IMR-90 (cell line): ENCODE measurements around the gene CORO1C. TPM values are rescaled to one million over a fixed set of nuclear protein-coding genes. Genes with fewer than 3 reads are reported as not detected.

ENCODE experiments used
- ATAC-seq: fragments of 200-7000 bp; cut with Tn5 transposase; 2 replicates; pipeline ENCODE4 v1.9.1; 2020; ENCODE audit warnings: low read depth, mild to moderate bottlenecking, moderate library complexity
- BruUV-seq: library from RNA; stranded (reverse); fragments of 400-500 nt; replicated peaks from 2 replicates; lab custom pipeline; 2021; lab: Mats Ljungman, UMichigan
- CTCF ChIA-PET: fragments of 300-600 bp; formaldehyde crosslinking; extraction: SDS; loops from one replicate; lab custom pipeline; 2021; ENCODE audit warnings: antibody characterized with exemption; lab: Yijun Ruan, JAX
- POLR2A ChIA-PET: fragments of 300-600 bp; sonication (Branson Sonifier 250); formaldehyde crosslinking; loops from one replicate; lab custom pipeline; 2022; ENCODE audit warnings: antibody characterized with exemption; ENCODE audit not compliant: unreplicated experiment; lab: Charles Lee
- DNase-seq: peaks from one replicate; pipeline ENCODE4 v3.0.0; 2013
- H2AFZ ChIP-seq: replicated peaks from 2 replicates; pipeline ENCODE3; 2013; ENCODE audit warnings: low read length, mild to moderate bottlenecking; ENCODE audit not compliant: poor library complexity
- H2AK5ac ChIP-seq: 2 replicates; pipeline ENCODE4 v1.6.1; 2013; ENCODE audit warnings: low read depth, low read length, inconsistent platforms
- H2AK9ac ChIP-seq: replicated peaks from 2 replicates; pipeline ENCODE3; 2013; ENCODE audit warnings: mild to moderate bottlenecking, low read depth, low read length, moderate library complexity; ENCODE audit not compliant: poor library complexity
- H2BK120ac ChIP-seq: 2 replicates; pipeline ENCODE4 v1.6.1; 2013; ENCODE audit warnings: low read depth, low read length, inconsistent platforms
- H2BK15ac ChIP-seq: 3 replicates; pipeline ENCODE4 v1.6.1; 2013; ENCODE audit warnings: low read depth, low read length, inconsistent platforms
- H2BK20ac ChIP-seq: 2 replicates; pipeline ENCODE4 v1.6.1; 2013; ENCODE audit warnings: low read depth, mild to moderate bottlenecking, inconsistent platforms, low read length, moderate library complexity
- H2BK5ac ChIP-seq: 2 replicates; pipeline ENCODE4 v1.6.1; 2013; ENCODE audit warnings: mild to moderate bottlenecking, low read depth, low read length, inconsistent platforms; ENCODE audit not compliant: poor library complexity, severe bottlenecking
- H3K14ac ChIP-seq: replicated peaks from 2 replicates; pipeline ENCODE4 v1.6.1; 2013; ENCODE audit warnings: low read depth, low read length, inconsistent platforms
- H3K18ac ChIP-seq: 2 replicates; pipeline ENCODE4 v1.6.1; 2013; ENCODE audit warnings: low read depth, low read length, control low read depth
- H3K23ac ChIP-seq: 2 replicates; pipeline ENCODE4 v1.6.1; 2013; ENCODE audit warnings: low read depth, low read length, inconsistent platforms
- H3K27ac ChIP-seq: 2 replicates; pipeline ENCODE4 v1.5.1; 2013; ENCODE audit warnings: mild to moderate bottlenecking, control low read depth, low read length; ENCODE audit not compliant: insufficient read depth
- H3K27me3 ChIP-seq: 2 replicates; pipeline ENCODE4 v1.6.1; 2013; ENCODE audit warnings: low read length; ENCODE audit not compliant: control insufficient read depth, insufficient read depth
- H3K36me3 ChIP-seq: 2 replicates; pipeline ENCODE4 v1.6.1; 2013; ENCODE audit warnings: low read length, mixed read lengths; ENCODE audit not compliant: control insufficient read depth, insufficient read depth
- H3K4ac ChIP-seq: 2 replicates; pipeline ENCODE4 v1.6.1; 2013; ENCODE audit warnings: low read depth, low read length, inconsistent platforms
- H3K4me1 ChIP-seq: 2 replicates; pipeline ENCODE4 v1.6.1; 2013; ENCODE audit warnings: low read length, mixed read lengths; ENCODE audit not compliant: control insufficient read depth, insufficient read depth
- H3K4me2 ChIP-seq: 2 replicates; pipeline ENCODE4 v1.6.1; 2013; ENCODE audit warnings: low read depth, mild to moderate bottlenecking, control low read depth, low read length, moderate library complexity
- H3K4me3 ChIP-seq: 2 replicates; pipeline ENCODE4 v1.5.1; 2013; ENCODE audit warnings: low read depth, mild to moderate bottlenecking, control low read depth, low read length, moderate library complexity; ENCODE audit not compliant: insufficient read depth
- H3K56ac ChIP-seq: 2 replicates; pipeline ENCODE4 v1.6.1; 2013; ENCODE audit warnings: low read length, inconsistent platforms; ENCODE audit not compliant: insufficient read depth; ENCODE audit errors: extremely low read depth
- H3K79me1 ChIP-seq, 2 experiments: 2 replicates each; pipeline ENCODE4 v1.6.1; 2013; ENCODE audit warnings: low read length in 2 of 2, inconsistent platforms in 1 of 2, low read depth in 1 of 2
- H3K9ac ChIP-seq: 2 replicates; pipeline ENCODE4 v1.6.1; 2013; ENCODE audit warnings: low read depth, low read length, control low read depth
- H3K9me1 ChIP-seq: 2 replicates; pipeline ENCODE4 v1.6.1; 2013; ENCODE audit warnings: low read length, inconsistent platforms; ENCODE audit not compliant: insufficient read depth
- H3K9me3 ChIP-seq: 2 replicates; pipeline ENCODE4 v1.6.1; 2013; ENCODE audit warnings: low read length; ENCODE audit not compliant: control insufficient read depth, insufficient read depth
- H4K20me1 ChIP-seq: 2 replicates; pipeline ENCODE4 v1.6.1; 2013; ENCODE audit warnings: low read length, inconsistent platforms; ENCODE audit not compliant: insufficient read depth
- H4K5ac ChIP-seq: 2 replicates; pipeline ENCODE4 v1.6.1; 2013; ENCODE audit warnings: mild to moderate bottlenecking, low read depth, low read length, control low read depth
- H4K8ac ChIP-seq, 2 experiments: 2 replicates each; pipeline ENCODE4 v1.6.1; 2013; ENCODE audit warnings: low read depth in 2 of 2, low read length in 2 of 2, control low read depth in 1 of 2, inconsistent platforms in 1 of 2
- H4K91ac ChIP-seq: 2 replicates; pipeline ENCODE4 v1.6.1; 2013; ENCODE audit warnings: low read depth, low read length, inconsistent platforms; ENCODE audit not compliant: insufficient read depth
- BHLHE40 ChIP-seq: fragments of 150-350 bp; IDR thresholded peaks from 2 replicates; pipeline ENCODE4 v1.6.1; 2016; ENCODE audit warnings: mild to moderate bottlenecking, low read depth, low read length
- CEBPB ChIP-seq: IDR thresholded peaks from 2 replicates; pipeline ENCODE4 v1.6.1; 2012; ENCODE audit warnings: low read depth, low read length, improper control_type of control experiment
- CHD1 ChIP-seq: IDR thresholded peaks from 2 replicates; pipeline ENCODE4 v1.6.1; 2012; ENCODE audit warnings: low read depth, low read length, improper control_type of control experiment
- CTCF ChIP-seq: conservative IDR thresholded peaks from 2 replicates; pipeline ENCODE4 v1.5.1; 2012; ENCODE audit warnings: mild to moderate bottlenecking, low read depth, low read length, improper control_type of control experiment
- FOS ChIP-seq: fragments of 150-350 bp; IDR thresholded peaks from 2 replicates; pipeline ENCODE4 v1.6.1; 2016; ENCODE audit warnings: low read depth, low read length
- MAFK ChIP-seq: IDR thresholded peaks from 2 replicates; pipeline ENCODE4 v1.6.1; 2012; ENCODE audit warnings: low read depth, low read length, improper control_type of control experiment
- MAZ ChIP-seq: IDR thresholded peaks from 2 replicates; pipeline ENCODE4 v1.6.1; 2012; ENCODE audit warnings: low read depth, mild to moderate bottlenecking, low read length, improper control_type of control experiment, moderate library complexity, borderline replicate concordance
- MXI1 ChIP-seq: IDR thresholded peaks from 2 replicates; pipeline ENCODE4 v1.6.1; 2012; ENCODE audit warnings: low read depth, mild to moderate bottlenecking, low read length, moderate library complexity, borderline replicate concordance
- NFE2L2 ChIP-seq: fragments of 150-350 bp; IDR thresholded peaks from 2 replicates; pipeline ENCODE4 v1.6.1; 2016; ENCODE audit warnings: low read depth, mild to moderate bottlenecking, low read length
- POLR2A ChIP-seq: IDR thresholded peaks from 2 replicates; pipeline ENCODE4 v1.6.1; 2012; ENCODE audit warnings: mild to moderate bottlenecking, low read depth, low read length
- RAD21 ChIP-seq: IDR thresholded peaks from 2 replicates; pipeline ENCODE4 v1.6.1; 2012; ENCODE audit warnings: low read length, improper control_type of control experiment
- RCOR1 ChIP-seq: IDR thresholded peaks from 2 replicates; pipeline ENCODE4 v1.6.1; 2012; ENCODE audit warnings: mild to moderate bottlenecking, low read length, improper control_type of control experiment; ENCODE audit not compliant: insufficient replicate concordance
- RFX5 ChIP-seq: IDR thresholded peaks from 2 replicates; pipeline ENCODE4 v1.8.0; 2012; ENCODE audit warnings: low read depth, mild to moderate bottlenecking, low read length, moderate library complexity
- SMC3 ChIP-seq: fragments of 150-350 bp; IDR thresholded peaks from 2 replicates; pipeline ENCODE4 v1.6.1; 2016; ENCODE audit warnings: low read depth, mild to moderate bottlenecking, antibody characterized with exemption, low read length, moderate library complexity
- WGBS, 2 experiments: methylation state at CpG; one replicate each; pipeline versions ENCODE4 v1.1.5 to v1.1.7; 2013; ENCODE audit warnings: missing lambda C conversion rate in 2 of 2; ENCODE audit not compliant: insufficient read length in 1 of 2; ENCODE audit errors: extremely low coverage in 2 of 2; 5-methylcytosine and 5-hydroxymethylcytosine counted together
- dilution Hi-C: fragments of 300-500 bp; cut with HindIII; formaldehyde crosslinking; loops from one replicate; pipeline ENCODE4 v1.14.3; 2018; ENCODE audit warnings: low sequenced_read_pairs; ENCODE audit not compliant: unreplicated experiment
- in situ Hi-C: fragments of 300-500 bp; cut with MboI; formaldehyde crosslinking; loops from 3 replicates; pipeline ENCODE4 v1.14.3; 2019; ENCODE audit warnings: low sequenced_read_pairs, inconsistent platforms, mixed read lengths
- intact Hi-C: fragments of 100-400 bp; cut with micrococcal nuclease; formaldehyde crosslinking; loops from 2 replicates; pipeline ENCODE4 v1.10.0; 2022
- polyA plus RNA-seq, 3 experiments: library from polyadenylated mRNA; depleted of rRNA; stranded (reverse); fragments of >200 nt; gene quantifications; 2 replicates each; pipeline ENCODE4 v1.2.3, GENCODE V29; 2012; ENCODE audit warnings: low replicate concordance in 1 of 3
- total RNA-seq: library from RNA; depleted of rRNA; stranded (reverse); fragments of >200 nt; gene quantifications from 2 replicates; pipeline ENCODE4 v1.2.3, GENCODE V29; 2012
- TF ChIP-seq, protein P1 (sequence below): fragments of 150-350 bp; IDR thresholded peaks from 2 replicates; pipeline ENCODE4 v1.6.1; 2017; ENCODE audit warnings: mild to moderate bottlenecking, antibody characterized with exemption, low read length, low read depth

CORO1C gene
- total and polyA plus RNA-seq, 2 of the 4 experiments (the other 2 are of a cell fraction) = 675 to 1,100 TPM

DNA sequence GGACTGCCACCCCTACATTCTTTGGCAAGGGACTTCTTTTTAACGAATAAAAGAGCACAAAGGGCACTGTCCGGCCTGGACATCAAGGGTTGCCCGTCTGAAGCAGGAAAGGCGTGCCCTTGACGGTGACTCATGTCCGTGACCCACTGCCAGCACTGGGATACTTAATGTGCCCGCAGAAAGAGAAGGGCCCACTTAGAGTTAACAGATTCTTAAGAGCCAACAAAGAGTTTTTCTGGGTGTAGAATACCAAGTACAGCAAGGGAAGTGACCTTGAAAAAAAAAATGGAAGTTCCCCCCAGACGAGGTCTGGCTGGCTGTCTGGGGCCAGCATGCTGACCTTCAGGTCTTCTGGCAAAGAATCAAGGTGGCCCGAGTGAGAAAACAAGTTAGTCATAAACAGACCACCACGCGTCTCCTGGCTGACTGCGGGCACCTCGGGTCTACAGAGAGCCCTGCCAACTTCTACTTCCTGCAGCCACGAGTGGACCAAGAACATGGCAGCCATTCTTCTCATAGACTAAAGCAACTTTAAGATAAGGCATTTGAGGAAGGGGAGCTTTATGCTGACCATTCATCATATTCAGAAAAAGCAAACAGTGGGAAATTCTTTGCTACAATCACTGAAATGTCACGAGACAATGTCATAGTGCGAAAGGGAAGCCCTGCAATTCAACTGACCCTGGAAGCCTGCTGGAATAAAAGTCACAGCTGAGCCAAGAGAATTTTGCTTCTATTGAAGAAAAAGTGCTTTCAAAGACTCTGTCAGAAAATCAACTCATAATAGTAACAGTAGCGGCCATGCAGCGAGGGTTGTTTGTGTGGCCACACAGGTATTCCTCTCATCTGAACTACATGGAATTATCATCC lies 87.1 kb downstream of the CORO1C start:
- Histone ChIP-seq H3K14ac (no peak overlapping the region; the same call in 1 of the 2 replicates), H3K36me3 (peaks cover 50% of the 10 kb centered on the region), H2AFZ (no peak overlapping the region), H3K4me3 (no peak overlapping the region), H4K8ac (no peak overlapping the region), H3K23ac (no peak overlapping the region), H2BK15ac (no peak overlapping the region), H3K9me1 (peaks cover 43% of the 10 kb centered on the region), H3K4ac (0 out of 2 replicates have a peak overlapping the region, but pooled peaks have one; percentile 5), H3K4me2 (no peak overlapping the region), H2BK120ac (no peak overlapping the region), H4K20me1 (peaks cover 43% of the 10 kb centered on the region), H2BK5ac (no peak overlapping the region), H3K79me1 (peaks cover 48 to 88% of the 10 kb centered on the region in 2 experiments), H3K4me1 (peaks cover 30% of the 10 kb centered on the region), H3K18ac (no peak overlapping the region), H3K9ac (no peak overlapping the region), H2AK9ac (peak overlapping the region; percentile 26), H3K56ac (no peak overlapping the region), H2BK20ac (no peak overlapping the region), H3K27ac (peak overlapping the region; percentile 22; the same call in 1 of the 2 replicates), H4K5ac (no peak overlapping the region), H3K27me3 (no peaks in the 10 kb centered on the region), H2AK5ac (no peak overlapping the region), H3K9me3 (no peaks in the 10 kb centered on the region), H4K91ac (no peak overlapping the region)
- ChIA-PET POLR2A (no interaction called here), CTCF (no interaction called here)
- intact Hi-C loops = no loop called here
- in situ Hi-C loops = loop anchor here (10.0 to 25.0 kb wide), 2 partner anchors 291 to 443 kb away; partner anchors contain the start of genes ALKBH2 and UNG
- 64% methylated on average over 7 of the region's 18 CpGs; no CpG with 5 or more reads in 1 of the 2 experiments for WGBS, 2 experiments
- no TSS peak for BruUV-seq
- DNase-seq (no peak), ATAC-seq (no peak)
- dilution Hi-C loops = no loop called here
- TF ChIP-seq CEBPB = no peak
- no peak for TF ChIP-seq POLR2A
- TF ChIP-seq NFE2L2 = no peak
- TF ChIP-seq MXI1 = no peak
- TF ChIP-seq BHLHE40 = no peak
- TF ChIP-seq MAFK = no peak
- no peak for TF ChIP-seq RCOR1
- no peak for TF ChIP-seq FOS
- TF ChIP-seq RAD21 = no peak
- TF ChIP-seq CHD1 = no peak
- no peak for TF ChIP-seq RFX5
- TF ChIP-seq MAZ = no peak
- TF ChIP-seq CTCF = no peak
- TF ChIP-seq SMC3 = no peak
- TF ChIP-seq, protein P1, sequence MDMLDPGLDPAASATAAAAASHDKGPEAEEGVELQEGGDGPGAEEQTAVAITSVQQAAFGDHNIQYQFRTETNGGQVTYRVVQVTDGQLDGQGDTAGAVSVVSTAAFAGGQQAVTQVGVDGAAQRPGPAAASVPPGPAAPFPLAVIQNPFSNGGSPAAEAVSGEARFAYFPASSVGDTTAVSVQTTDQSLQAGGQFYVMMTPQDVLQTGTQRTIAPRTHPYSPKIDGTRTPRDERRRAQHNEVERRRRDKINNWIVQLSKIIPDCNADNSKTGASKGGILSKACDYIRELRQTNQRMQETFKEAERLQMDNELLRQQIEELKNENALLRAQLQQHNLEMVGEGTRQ = no peak
